NCI-H460 (cell line): ENCODE results near the gene CHST4. TPM values are rescaled to one million over a fixed set of nuclear protein-coding genes. Genes with fewer than 3 reads are reported as not detected.
"Not testable (repeated sequence)": the region's sequence is repeated elsewhere in the genome, so short reads cannot be mapped to it uniquely, and the experiment has no call there.

Experiments used
- DNase-seq: peaks from one replicate; pipeline ENCODE4 v3.0.0-alpha.2; 2016; ENCODE audit warnings: low read depth; ENCODE audit errors: extremely low read depth
- total RNA-seq: library from RNA; depleted of rRNA; stranded (reverse); fragments of >200 nt; shearing (Covaris generic); gene quantifications from 2 replicates; pipeline ENCODE4 v1.2.3, GENCODE V29; 2014

CHST4 gene
- total RNA-seq, 1 experiment from 2014 or later = not detected

DNA sequence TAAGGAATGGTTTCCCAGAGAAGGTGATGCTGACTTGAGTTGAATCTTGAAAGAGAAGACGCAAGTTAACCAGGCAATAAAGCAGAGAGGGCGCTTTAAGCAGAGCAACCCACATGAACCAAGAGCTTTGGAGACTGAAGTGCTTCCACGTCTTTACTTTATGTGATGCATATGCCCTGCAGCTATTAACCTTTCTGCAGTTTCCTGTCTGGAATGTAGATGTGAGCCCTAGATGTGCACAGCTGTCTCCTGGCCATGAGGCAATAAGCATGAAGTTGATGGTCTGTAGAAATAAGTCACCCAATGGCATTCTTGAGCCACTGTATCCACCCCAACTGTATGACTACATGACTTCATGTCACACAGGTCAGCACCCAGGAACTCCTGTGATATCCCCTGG lies 5.7 kb upstream of the CHST4 start:
- no peak for DNase-seq

DNA sequence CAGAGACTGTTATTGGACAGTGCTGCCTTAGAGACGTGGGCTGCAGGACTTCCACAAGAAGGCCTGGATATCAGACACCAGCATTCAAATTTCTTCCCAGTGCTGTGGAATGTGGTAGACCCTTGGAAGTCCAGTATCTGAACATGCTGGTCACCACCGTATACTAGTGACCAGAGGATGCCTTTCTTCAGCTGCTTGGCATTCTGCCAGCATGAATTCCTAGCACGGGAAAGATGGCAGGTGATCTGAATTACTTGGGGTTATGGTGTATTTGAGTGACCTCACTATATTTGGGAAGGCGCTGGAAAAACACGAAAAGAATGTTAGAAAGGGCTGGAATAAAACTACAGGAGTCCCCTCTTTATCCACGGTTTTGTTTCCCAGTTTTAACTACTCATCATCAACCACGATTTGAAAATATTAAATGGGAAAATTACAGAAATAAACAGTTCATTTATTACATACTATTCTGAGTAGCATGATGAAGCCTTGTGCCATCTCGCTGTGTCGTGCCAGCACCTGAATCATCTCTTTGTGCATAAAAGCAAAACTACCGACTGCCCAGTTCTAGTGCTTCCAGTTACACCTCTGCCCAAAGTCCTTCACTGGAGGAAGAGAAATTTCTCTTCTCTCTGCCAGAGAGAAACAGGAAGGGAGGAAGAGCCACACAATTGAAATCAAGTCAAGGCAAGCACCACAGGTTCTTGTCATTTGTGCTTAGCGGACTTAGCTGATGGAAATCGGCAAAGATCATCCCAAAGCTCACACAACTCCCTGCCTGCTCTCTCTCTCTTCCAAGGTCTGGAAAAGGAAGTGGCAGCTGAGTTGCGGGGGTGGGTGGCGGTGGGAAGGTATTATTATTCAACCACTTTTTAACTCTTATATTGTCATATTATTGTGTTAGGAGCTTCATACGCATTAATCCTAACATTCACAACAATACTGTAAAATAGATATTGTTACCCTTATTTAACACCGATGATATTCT lies 1.4 kb upstream of the CHST4 start:
- no peak for DNase-seq

DNA sequence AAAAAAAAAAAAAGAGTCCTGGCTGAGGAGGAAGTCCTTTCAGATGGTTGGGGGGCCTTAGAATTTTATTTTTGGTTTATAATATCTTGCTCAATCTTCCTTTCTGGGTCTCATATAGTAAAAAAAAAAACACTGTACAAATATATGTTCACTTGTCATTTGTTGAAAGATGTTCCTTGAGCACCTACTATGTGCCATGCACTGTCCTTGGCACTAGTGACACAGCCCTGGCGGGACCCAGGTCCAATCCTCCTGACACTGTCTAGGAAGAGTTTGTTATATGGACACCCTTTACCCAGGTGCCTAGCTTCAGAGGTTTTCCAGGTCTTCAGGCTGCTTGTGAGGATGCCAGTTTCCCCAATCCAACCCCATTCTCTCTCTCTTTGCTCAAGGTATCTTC lies 2.0 kb downstream of the CHST4 start:
- no peak for DNase-seq

DNA sequence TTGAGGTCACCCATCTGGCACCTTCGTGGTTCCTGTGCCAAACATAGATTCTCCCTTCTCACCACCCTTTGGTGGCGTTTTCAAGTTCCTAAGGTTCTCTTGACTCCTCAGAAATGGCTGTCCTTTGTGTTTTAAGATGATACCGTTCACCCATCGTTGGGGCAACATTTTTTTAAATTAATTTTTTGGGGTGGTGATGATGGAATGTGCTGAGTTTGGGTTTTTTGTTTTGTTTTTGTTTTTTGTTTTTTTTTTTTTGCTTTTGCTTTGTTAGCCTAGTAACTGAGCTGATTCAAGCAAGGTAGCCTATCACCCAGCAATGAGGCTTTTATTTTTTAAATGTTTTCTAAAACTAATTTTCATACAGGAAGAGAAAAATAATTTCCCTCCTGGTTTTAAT lies 2.6 kb downstream of the CHST4 start:
- DNase-seq = no peak

DNA sequence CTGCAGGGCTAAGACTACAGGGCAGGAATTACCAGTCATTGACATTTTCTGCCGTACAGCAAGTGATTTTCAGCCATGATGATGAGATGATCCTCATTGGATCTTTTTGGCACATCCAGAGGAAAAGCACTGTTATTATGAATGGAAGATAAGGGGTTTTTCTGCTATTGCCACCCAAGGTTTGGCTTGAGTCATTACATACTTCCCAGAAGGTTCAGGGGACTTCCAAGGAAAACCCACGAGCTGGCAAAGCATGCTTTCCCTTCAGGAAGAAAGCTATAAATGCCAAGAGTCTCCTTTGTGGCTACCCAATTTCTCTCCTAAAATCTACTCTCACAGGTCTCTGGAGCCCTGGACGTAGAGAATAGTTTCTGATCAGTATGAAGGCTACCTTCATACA lies 6.1 kb downstream of the CHST4 start:
- no peak for DNase-seq

DNA sequence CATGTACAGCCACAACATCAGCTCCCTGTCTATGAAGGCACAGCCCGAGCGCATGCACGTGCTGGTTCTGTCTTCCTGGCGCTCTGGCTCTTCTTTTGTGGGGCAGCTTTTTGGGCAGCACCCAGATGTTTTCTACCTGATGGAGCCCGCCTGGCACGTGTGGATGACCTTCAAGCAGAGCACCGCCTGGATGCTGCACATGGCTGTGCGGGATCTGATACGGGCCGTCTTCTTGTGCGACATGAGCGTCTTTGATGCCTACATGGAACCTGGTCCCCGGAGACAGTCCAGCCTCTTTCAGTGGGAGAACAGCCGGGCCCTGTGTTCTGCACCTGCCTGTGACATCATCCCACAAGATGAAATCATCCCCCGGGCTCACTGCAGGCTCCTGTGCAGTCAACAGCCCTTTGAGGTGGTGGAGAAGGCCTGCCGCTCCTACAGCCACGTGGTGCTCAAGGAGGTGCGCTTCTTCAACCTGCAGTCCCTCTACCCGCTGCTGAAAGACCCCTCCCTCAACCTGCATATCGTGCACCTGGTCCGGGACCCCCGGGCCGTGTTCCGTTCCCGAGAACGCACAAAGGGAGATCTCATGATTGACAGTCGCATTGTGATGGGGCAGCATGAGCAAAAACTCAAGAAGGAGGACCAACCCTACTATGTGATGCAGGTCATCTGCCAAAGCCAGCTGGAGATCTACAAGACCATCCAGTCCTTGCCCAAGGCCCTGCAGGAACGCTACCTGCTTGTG lies 10.7 kb downstream of the CHST4 start:
- DNase-seq = no peak

DNA sequence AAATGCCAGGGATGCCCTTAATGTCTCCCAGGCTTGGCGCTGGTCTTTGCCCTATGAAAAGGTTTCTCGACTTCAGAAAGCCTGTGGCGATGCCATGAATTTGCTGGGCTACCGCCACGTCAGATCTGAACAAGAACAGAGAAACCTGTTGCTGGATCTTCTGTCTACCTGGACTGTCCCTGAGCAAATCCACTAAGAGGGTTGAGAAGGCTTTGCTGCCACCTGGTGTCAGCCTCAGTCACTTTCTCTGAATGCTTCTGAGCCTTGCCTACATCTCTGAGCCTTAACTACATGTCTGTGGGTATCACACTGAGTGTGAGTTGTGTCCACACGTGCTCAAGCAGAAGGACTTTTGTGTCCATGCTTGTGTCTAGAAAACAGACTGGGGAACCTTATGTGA lies 11.4 kb downstream of the CHST4 start:
- peak; percentile 31 for DNase-seq

DNA sequence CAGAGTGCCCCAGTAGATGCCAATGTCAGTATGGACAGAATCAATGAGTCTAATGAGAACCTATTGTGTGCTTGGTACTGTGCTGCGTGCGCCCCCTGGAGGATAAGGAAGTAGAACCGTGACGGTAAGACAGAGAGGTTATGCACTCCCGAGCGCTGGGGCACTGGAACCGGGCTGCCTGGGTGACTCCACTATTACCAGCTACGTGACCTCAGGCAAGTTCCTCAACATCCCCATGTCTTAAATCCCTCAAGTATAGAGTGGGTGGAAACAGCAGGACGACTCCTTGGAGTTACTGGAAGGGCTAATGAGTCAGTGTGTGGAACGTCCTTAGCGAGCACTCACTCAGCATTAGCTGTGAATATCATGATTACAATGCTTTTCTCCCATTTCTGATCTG lies 16.2 kb downstream of the CHST4 start:
- peak; percentile 49 for DNase-seq

DNA sequence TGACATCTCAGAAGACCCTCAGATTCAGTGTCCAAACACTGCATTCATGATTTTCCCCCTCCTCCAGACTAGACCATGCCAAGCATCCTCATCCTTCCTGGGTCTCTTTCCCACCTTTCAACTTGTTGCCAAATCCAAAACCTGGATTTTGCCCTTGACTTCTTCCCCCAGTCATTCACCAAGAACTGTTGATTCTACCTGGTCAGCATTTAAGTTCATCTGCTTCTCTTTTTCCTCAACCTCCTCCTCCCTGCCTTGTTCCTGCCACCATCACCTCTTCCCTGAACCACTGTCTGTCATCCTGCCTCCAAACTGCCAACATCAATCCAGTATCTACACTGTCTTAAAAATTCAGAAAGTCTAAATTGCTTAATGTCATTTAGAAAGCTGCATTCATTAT lies 20.9 kb downstream of the CHST4 start:
- no peak for DNase-seq

DNA sequence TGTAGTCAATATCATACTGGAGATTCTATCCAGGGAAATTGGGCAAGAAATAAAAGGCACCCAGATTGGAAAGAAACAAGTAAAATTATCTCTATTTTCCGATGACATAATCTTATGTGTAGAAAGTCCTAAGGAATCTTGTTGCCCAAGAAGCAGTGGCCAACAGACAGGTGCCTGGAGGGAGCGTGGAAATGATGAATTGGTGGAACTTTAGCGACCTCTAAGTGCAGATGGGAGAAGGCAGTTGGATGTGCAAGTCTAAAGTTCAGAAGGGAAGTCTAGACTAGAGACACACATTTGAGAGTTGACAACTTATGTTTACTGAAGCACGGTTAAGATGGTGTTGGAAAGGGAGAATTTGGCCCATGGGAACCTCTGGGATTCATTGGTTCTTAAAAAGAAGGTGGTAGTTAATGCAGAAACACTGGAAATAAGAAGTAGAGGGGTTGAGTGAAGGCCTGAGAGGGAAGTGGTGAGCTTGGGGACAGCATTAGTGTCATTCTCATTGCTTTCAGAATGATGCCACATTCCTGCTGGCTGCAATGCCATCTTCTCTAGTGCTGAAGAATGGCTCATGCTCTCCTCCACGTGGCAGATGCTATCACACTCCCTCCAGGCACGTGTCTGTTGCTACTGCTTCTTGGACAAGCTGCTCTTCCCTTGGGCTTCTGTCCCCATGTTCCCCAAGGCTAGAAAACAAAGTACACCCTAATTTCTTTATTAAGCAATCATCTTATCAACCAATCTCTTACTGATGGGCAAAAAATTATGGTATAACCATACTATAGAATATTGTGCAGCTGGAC lies 26.7 kb downstream of the CHST4 start:
- DNase-seq = no peak

DNA sequence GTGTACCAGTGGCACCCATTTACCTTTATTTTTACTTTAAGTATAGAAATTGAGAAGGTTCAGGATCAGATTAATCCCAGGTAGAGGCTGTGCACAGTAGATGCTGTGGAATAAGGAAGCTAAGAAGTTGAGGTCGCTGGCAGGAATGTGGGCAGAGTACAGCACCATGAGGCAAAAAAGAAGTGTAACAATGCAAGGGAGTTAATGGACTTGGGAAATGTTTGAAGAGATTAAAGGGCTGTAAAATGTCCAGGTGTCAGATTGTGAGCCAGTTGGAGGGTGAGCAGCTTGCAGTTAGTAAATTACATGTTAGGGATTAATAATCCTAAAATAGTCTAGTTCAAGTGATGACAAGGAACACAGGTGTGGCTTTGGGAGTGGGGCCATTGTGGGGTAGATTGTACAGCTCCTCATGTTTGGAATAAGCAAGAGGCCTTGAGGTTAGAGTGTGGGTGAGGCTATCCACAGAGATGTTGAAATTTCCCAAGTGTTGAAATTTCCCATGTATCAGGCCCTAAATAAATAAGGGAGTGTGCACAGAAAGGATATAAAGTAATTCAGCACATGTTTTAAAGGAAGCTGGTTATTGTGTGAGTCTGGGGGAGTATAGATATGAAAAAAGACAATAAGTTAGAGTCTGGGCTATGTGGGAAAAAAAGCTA lies 29.1 kb downstream of the CHST4 start:
- DNase-seq = no peak

DNA sequence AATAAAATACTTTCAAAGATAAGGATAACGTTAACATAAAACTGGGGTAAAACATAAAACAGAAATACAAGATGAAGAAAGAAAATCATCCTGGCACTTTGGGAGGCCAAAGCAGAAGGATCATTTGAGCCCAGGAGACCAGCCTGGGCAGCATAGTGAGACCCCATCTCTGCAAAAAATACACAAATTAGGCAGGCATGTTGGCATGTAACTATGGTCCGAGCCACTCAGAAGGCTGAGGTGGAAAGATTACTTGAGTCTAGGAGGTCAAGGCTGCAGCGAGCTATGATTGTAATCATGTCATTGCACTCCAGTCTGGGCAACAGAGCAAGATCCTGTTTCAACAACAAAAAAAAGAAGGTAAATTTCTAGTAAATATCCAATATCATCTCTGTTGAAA lies 31.1 kb downstream of the CHST4 start:
- no peak for DNase-seq

DNA sequence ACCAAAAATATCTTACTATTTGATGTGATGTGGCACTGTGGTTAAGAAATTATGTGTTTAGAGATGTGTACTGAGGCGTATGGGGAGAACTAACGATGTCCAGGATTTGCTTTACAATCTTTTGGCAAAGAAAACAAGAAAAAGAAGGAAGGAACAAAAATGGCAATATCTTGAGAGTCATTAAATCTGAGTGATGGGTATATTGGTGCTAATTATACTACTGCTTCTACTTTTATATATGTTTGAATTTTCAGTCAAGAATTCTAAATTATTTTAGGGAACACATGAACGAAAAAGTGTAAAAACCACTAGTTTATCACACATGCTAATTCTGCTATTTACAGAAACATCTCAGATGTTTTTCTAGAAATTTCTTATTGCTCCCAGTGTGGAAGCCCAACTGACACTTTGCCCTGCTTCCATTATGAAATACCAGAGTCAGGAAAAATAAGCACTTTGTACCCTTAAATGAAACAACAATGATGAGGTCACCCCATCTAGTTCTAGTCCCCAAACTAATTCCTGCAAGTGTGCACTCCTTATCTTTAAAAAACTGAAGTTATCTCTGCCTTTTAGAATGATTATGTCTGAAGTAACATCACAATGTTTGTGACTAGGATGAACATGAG lies 31.8 kb downstream of the CHST4 start:
- DNase-seq = no peak

DNA sequence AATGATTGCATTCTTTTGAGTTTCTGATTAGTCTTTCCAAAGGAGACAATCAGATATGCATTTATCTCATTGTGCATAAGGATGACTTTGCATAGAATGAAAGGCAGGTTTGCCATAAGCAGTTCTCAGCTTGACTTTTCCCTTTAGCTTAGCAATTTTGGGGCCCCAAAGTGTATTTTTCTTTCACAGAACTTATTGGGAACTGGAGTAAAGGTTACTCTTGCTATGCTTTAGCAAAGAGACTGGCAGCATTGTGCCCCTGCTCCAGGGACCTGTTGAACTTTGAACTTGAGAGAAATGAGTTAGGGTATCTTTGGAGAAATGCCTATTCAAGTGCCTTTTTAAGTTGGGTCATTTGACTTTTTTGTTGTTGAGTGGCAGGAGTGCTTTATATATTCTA lies 33.6 kb downstream of the CHST4 start:
- no peak for DNase-seq

DNA sequence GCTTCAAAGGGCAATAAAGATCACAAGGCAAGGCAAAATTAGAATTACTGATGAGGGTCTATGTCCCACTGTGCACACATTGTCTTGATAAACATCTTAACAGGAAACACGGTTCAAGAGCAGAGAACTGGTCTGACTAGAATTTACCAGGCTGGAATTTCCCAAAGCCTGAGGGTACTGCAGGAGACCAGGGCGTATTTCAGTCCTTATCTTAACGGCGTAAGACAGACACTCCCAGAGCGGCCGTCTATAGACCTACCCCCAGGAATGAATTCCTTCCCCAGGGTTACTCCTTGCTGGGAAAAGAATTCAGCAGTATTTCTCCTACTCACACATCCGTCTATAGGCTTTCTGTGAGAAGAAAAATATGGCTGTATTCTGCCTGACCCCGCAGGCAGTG lies 35.7 kb downstream of the CHST4 start:
- DNase-seq = not testable (repeated sequence)

DNA sequence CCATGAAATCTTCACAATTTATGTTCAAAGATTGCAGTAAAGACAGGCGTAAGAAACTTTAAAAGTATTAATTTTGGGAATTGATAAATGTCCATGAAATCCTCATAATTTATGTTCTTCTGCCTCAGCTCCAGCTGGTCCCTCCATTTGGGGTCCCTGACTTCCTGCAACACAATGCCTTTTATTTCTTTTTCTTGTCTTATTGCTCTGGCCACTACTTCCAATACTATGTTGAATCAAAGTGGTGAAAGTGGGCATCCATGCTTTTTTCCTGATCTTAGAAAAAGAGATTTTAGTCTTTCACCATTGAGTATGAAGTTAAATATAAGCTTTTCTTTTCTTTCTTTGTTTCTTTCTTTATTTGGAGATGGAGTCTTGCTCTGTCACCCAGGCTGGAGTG lies 36.3 kb downstream of the CHST4 start:
- no peak for DNase-seq

DNA sequence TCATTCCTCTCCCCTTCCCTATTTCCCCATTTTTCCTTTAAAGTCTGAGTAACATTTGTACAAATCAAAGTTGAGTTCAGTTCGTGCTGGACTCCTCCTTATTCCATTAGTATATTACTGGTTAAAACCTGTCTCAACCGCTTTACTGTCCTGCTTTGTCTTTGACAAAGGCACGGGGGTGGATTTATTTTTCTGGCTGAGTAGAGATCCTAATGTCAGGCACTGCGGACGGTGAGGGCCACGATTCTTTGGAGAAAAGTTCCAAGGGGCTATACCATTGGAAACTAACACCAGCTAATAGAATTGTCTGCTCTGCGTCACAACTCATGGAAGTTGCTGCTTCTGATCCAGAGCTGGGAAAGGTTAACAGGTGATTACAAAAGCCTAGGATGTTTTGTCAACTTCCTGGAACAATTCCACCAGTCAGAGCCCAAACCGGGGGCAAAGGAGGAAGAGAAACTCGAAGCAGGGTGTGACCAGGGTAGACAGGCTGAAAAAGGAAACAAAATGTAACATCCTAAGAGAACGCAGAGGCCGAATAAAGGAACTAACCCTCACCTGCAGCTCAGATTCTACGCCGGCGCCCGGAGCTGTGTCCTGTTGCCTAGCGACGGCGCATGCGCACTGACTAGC lies 38.2 kb downstream of the CHST4 start:
- no peak for DNase-seq

DNA sequence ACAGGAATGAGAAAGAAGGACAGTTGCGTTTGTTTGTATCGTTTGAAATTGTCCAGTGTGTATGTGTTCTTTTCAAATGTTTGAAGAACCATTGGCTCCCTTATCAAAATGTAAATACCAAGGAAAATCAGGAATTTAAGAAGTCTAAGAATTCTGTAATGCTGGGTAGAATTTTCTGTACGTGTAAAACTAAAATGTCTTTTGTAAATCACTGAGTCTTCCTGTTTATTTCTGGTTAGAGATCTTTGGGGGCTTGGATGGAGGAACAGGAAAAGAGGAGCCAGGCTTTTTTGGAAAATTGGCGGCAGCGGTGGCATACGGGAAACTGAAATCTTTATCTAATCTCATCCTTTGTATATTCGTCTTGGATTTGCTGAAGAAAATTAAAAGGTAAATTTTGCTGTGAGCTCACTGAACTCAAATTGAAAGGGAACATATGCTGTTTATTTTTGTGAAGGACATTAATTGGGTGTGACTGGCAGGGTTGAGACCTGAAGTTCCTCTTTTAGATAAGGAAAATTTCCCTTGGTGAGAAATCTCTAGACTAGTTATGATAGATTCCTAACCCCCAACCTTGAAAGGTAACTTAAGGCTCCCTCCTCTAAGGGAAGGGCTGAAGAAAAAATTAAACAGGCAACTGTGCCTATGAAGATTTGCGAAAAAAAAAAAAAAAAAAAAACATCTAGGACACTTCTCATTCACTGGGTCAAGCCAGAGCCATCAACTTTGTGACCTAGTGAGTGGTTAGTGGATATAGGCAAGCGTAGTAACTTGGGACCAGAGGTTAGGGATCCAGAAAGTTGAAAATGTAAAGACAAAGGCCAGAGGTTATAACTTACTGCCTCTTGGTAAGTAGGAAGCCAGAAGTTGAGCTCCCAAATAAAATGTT lies 39.8 kb downstream of the CHST4 start:
- no peak for DNase-seq

DNA sequence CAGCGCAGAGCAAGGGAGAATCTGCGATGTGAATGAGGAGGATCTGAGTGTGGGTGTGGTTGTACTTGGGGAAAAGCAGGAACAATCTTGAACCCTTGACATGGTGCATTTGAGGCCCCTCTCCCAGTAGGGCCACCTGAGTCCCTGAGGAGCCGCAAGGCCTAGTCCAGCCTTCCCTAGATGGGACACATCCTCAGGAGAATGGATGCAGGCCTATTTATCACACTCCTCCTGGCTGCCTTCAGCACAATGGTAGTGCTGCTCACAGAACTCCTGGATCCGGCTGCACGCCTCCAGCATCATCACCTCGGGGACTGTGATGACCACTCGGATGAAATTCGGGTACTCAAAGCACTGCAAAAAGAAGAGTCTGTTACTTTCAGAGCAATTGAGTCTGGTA lies 41.7 kb downstream of the CHST4 start:
- DNase-seq = no peak
